Smooth muscle cell (in vitro differentiated cells): Measurements from ENCODE around the gene TSPAN2. TPM values are rescaled to one million over a fixed set of nuclear protein-coding genes. Genes with fewer than 3 reads are reported as not detected.

Experiments
- DNase-seq: peaks from one replicate; lab custom pipeline; 2025; ENCODE audit not compliant: unreplicated experiment; lab: John Stamatoyannopoulos, UW
- H2AFZ ChIP-seq: fragments of 200-600 bp; sonication (generic); 2 replicates; pipeline ENCODE4 v1.6.0; 2016; ENCODE audit warnings: antibody characterized with exemption, low read depth, mild to moderate bottlenecking
- H3F3A ChIP-seq: fragments of 200-600 bp; sonication (generic); 2 replicates; pipeline ENCODE4 v1.6.0; 2017; ENCODE audit warnings: antibody characterized with exemption, low read depth
- H3K27ac ChIP-seq: fragments of 200-600 bp; sonication (generic); 2 replicates; pipeline ENCODE4 v1.5.1; 2016; ENCODE audit warnings: low read depth, mild to moderate bottlenecking
- H3K27me3 ChIP-seq: fragments of 200-600 bp; sonication (generic); 2 replicates; pipeline ENCODE4 v1.6.1; 2016; ENCODE audit warnings: low read depth, mild to moderate bottlenecking
- H3K36me3 ChIP-seq: fragments of 200-600 bp; sonication (generic); 2 replicates; pipeline ENCODE4 v1.5.1; 2016; ENCODE audit warnings: low read depth
- H3K4me1 ChIP-seq: fragments of 200-600 bp; sonication (generic); 2 replicates; pipeline ENCODE4 v1.5.1; 2016; ENCODE audit warnings: low read depth
- H3K4me2 ChIP-seq: fragments of 200-600 bp; sonication (generic); 2 replicates; pipeline ENCODE4 v1.6.0; 2016; ENCODE audit warnings: mild to moderate bottlenecking
- H3K4me3 ChIP-seq: fragments of 200-600 bp; sonication (generic); 2 replicates; pipeline ENCODE4 v1.5.1; 2016; ENCODE audit warnings: mild to moderate bottlenecking
- H3K79me2 ChIP-seq: fragments of 200-600 bp; sonication (generic); 2 replicates; pipeline ENCODE4 v1.6.0; 2016; ENCODE audit warnings: low read depth, mild to moderate bottlenecking
- H3K9ac ChIP-seq: fragments of 200-600 bp; sonication (generic); 2 replicates; pipeline ENCODE4 v1.6.0; 2016; ENCODE audit warnings: low read depth
- H3K9me3 ChIP-seq: fragments of 200-600 bp; sonication (generic); replicated peaks from 2 replicates; pipeline ENCODE4 v1.5.1; 2016; ENCODE audit warnings: low read depth
- H4K20me1 ChIP-seq: fragments of 200-600 bp; sonication (generic); 2 replicates; pipeline ENCODE4 v1.6.0; 2016; ENCODE audit warnings: low read depth
- CTCF ChIP-seq: fragments of 200-600 bp; sonication (generic); IDR thresholded peaks from 2 replicates; pipeline ENCODE4 v1.5.1; 2017; ENCODE audit warnings: borderline replicate concordance, mild to moderate bottlenecking, antibody characterized with exemption; ENCODE audit not compliant: insufficient read depth, poor library complexity, severe bottlenecking
- WGBS: methylation state at CpG from one replicate; pipeline ENCODE4 v1.1.7; 2016; ENCODE audit warnings: low lambda C conversion rate; 5-methylcytosine and 5-hydroxymethylcytosine counted together
- polyA plus RNA-seq: library from polyadenylated mRNA; unstranded; fragments of >200 nt; fragmentation: Nextera tagmentation; extraction: Ambion mirVana; gene quantifications from 2 replicates; pipeline ENCODE4 v1.2.1, GENCODE V29; 2016
- total RNA-seq: library from RNA; depleted of rRNA; stranded (reverse); fragments of >200 nt; gene quantifications from 2 replicates; pipeline ENCODE4 v1.2.3, GENCODE V29; 2014

Gene TSPAN2
- total and polyA plus RNA-seq, 2 experiments from 2014 or later = 13.8 to 17.4 TPM

- Histone ChIP-seq H4K20me1 (no peaks in the 10 kb centered on the region), H3K4me2 (peak overlapping the region; percentile 97), H3K9me3 (no peaks in the 10 kb centered on the region), H2AFZ (no peak overlapping the region), H3K36me3 (no peaks in the 10 kb centered on the region), H3K4me1 (peaks cover 7% of the 10 kb centered on the region), H3F3A (no peaks in the 10 kb centered on the region), H3K27me3 (no peaks in the 10 kb centered on the region), H3K27ac (no peak overlapping the region), H3K9ac (no peak overlapping the region), H3K79me2 (no peaks in the 10 kb centered on the region), H3K4me3 (peak overlapping the region; percentile 63)
- WGBS = 69% methylated on average over 5 of the region's 5 CpGs
- no peak for TF ChIP-seq CTCF
- no peak for DNase-seq
Measured at GRCh38 chr1:115088115-115088778, 1.1 kb downstream of the TSPAN2 start.

- 93% methylated on average over 9 of the region's 9 CpGs for WGBS
- H3K36me3 ChIP-seq = no peaks in the 10 kb centered on the region
- TF ChIP-seq CTCF = no peak
- peaks cover 7% of the 10 kb centered on the region for H3K4me1 ChIP-seq
- H3K9me3 ChIP-seq = no peaks in the 10 kb centered on the region
- no peak overlapping the region for H3K27ac ChIP-seq
- H4K20me1 ChIP-seq = no peaks in the 10 kb centered on the region
- H2AFZ ChIP-seq = no peak overlapping the region
- no peak overlapping the region for H3K4me3 ChIP-seq
- DNase-seq = no peak
- no peak overlapping the region for H3K4me2 ChIP-seq
- no peaks in the 10 kb centered on the region for H3K79me2 ChIP-seq
- H3K9ac ChIP-seq = no peak overlapping the region
- no peaks in the 10 kb centered on the region for H3K27me3 ChIP-seq
- no peaks in the 10 kb centered on the region for H3F3A ChIP-seq
Measured at GRCh38 chr1:115086176-115086830, 3.0 kb downstream of the TSPAN2 start.

- no peaks in the 10 kb centered on the region for H3K79me2 ChIP-seq
- no peak overlapping the region for H3K4me3 ChIP-seq
- H4K20me1 ChIP-seq = no peaks in the 10 kb centered on the region
- WGBS = 86% methylated on average over 9 of the region's 9 CpGs
- no peaks in the 10 kb centered on the region for H3F3A ChIP-seq
- no peaks in the 10 kb centered on the region for H3K27me3 ChIP-seq
- H2AFZ ChIP-seq = no peak overlapping the region
- H3K9me3 ChIP-seq = no peaks in the 10 kb centered on the region
- H3K36me3 ChIP-seq = no peaks in the 10 kb centered on the region
- DNase-seq = no peak
- H3K27ac ChIP-seq = no peak overlapping the region
- H3K9ac ChIP-seq = no peak overlapping the region
- peaks cover 3% of the 10 kb centered on the region for H3K4me1 ChIP-seq
- no peak overlapping the region for H3K4me2 ChIP-seq
- no peak for TF ChIP-seq CTCF
Measured at GRCh38 chr1:115084902-115085511, 4.3 kb downstream of the TSPAN2 start.
